Activated CD4-positive, alpha-beta T cell treated with anti-CD3 and anti-CD28 coated beads for 4 hours (primary cell): Measurements from ENCODE around the gene WDR72.
"Not testable (repeated sequence)": the region's sequence is repeated elsewhere in the genome, so short reads cannot be mapped to it uniquely, and the experiment has no call there.

ENCODE experiments used
- DNase-seq, 2 donors: peaks; one replicate each; pipeline ENCODE4 v3.0.0-alpha.2; 2020

WDR72 gene

GRCh38 chr15:53588773-53589172, 170.7 kb downstream of the WDR72 start:
- no peak for DNase-seq

DNA sequence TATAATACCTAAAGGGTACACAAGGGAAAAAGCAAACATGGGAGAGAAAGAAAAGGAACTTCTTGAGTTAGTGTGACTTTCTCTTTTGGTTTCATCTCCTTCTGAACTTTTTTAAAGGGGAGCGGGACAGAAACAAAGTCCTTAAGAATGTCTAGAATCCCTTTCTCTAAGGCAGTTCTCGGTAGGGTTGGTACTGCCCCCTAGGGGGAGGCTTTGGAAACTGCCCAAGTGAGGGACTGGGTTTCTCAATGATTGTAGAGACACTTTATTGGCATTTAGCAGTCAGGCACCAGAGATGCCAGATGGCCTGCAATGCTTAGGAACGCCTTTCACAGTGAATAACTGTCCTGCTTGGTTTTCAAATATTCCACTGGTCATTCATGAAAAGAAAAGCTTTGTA, 172.7 kb downstream of the WDR72 start:
- DNase-seq, result no peak

DNA sequence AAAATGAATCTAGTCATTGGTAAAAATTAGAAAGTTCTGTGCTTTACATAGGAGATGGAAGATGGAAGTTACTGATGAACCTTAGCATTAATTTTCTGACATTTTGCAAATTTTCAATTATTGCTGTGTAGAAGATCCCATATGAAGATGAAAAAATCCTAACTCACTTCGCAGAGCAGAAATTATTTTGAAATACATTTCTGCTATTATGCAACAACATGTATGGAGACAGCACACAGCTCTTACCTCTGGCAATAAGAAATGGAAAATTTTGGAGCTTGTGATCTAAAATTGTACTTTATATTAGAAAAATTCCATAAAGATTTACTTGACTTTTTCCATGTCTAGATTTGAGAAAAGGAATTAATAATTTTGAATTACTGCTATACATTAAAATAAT, 177.9 kb downstream of the WDR72 start:
- no peak for DNase-seq

GRCh38 chr15:53580366-53580765, 179.1 kb downstream of the WDR72 start:
- no peak for DNase-seq

- no peak for DNase-seq
Observed at GRCh38 chr15:53576841-53577240, 182.6 kb downstream of the WDR72 start.

DNA sequence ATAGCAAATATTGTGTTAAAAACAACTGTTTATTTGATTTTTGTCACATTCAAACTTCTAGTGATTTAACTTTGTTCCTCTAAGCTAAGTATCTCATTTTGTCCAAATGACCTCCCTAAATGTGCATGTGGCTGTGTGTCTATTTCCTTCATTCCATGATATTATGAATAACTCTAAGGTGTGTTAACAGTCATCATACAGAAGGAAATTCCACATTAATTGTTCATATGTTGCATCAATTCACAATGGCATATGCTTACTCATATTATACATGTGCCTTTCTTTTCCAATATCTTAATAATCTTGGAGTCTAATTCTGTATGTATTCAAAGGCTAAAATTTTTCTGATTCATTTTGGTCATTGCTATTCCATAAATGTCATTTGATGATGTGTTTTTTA, 186.4 kb downstream of the WDR72 start:
- DNase-seq, result no peak

- no peak for DNase-seq
Observed at GRCh38 chr15:53569751-53570480, 189.5 kb downstream of the WDR72 start.

- no peak for DNase-seq
Observed at GRCh38 chr15:53566912-53567311, 192.6 kb downstream of the WDR72 start.

DNA sequence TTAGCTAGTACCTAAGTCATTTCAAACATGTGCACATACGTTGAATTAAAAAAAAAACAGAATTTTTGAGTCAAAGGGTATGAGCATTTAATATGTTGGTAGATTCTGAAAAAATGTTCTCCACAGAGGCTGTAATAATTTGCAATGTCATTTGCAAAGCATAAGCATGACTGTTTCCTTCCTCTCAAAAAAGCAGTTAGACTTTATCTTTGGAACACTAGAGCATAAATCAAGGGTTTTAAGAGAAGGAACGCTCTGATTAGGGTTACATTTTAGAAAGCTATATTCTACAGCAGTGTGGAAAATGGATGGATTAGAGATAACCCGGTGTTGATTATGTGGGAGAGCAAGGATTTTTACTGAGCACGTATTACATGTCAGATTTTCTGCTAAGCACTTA, 193.7 kb downstream of the WDR72 start:
- no peak for DNase-seq

GRCh38 chr15:53564647-53565046, 194.8 kb downstream of the WDR72 start:
- DNase-seq, result no peak

DNA sequence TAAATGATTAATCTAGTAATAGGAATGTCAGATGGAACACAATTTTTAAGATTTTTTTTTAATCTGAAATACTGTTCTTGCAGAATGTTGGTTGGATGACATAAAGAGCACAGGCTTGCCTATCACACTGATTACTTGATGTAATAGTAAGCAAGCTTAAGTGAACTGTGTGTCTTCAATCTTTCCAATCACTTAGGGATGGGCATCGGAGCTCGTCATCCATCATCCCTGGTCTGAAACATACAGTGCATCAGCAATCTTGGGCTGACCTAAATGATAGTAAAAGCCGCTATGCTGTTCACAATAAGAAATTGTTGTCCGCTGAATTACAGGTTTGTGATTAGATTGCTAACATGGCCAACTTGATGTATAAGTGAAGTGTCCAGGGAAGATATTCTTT, 195.8 kb downstream of the WDR72 start:
- DNase-seq, result no peak

GRCh38 chr15:53559364-53560277, 199.8 kb downstream of the WDR72 start:
- no peak for DNase-seq

DNA sequence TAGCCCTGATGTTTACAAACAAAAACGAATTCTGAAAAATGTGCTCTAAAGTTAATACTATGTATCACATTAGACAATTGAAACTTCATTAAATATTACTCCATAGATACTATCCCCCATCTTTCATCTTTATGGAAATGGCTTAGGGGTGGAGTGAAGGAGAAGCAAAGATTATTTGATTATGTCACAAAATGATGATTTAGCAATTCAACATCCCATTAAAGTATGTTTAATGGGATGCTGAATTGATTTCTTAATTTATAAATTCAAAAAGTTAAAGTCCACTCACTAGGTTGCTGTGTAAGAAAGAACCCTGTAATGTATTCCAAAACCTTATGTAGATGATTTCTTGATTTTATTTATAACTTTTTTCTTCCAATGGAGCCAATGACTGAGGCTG, 201.1 kb downstream of the WDR72 start:
- DNase-seq, result no peak

DNA sequence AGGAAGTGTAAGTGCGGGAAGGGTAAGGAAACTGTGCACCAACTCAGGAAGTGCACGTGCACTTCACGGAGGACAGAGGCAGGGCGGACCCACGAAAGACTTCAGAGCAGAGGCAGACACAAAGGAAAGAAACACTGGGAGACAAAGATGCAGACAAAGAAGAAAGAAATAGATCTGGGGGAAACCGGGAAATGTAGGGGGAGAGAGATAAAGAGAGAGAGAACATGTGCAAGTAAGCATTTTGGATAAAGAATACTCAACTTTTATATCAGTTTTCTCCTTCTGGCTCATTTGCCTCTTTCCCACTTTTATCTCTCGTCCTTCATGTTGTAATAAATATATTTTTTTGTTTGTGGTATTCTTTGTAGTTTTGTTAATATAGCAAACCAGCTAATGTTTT, 204.2 kb downstream of the WDR72 start:
- no peak for DNase-seq

DNA sequence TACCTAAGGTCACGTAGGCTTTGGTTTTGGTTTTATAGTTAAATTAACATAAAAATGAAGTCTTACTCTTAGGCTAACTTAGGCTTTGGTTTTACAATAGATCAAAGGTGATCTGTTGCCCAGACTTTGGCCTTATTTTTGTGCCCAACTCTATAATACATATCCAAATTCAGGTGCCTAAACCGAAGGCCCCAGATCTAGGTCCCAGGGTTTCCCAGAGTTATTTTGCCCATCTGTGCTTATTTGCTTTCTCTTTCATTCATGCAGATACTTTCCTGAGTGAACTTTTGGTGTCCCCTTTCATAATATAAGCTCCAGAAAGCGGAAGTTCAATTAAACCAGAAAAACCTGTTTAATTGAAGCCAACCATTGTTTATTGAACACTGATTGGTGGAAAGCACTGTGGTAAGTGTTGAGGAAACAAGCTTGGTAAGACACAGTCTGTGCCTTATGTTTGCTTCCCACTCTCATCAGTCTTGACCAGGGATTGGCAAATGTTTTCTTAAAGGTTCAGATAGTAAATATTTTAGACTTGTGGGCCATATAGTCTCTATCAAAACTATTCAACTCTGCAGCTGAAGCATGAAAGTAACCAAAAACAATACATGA, 209.7 kb downstream of the WDR72 start:
- no peak for DNase-seq

GRCh38 chr15:53548236-53548635, 211.2 kb downstream of the WDR72 start:
- no peak for DNase-seq

- not testable (repeated sequence) for DNase-seq
Observed at GRCh38 chr15:53540626-53541300, 218.7 kb downstream of the WDR72 start.

DNA sequence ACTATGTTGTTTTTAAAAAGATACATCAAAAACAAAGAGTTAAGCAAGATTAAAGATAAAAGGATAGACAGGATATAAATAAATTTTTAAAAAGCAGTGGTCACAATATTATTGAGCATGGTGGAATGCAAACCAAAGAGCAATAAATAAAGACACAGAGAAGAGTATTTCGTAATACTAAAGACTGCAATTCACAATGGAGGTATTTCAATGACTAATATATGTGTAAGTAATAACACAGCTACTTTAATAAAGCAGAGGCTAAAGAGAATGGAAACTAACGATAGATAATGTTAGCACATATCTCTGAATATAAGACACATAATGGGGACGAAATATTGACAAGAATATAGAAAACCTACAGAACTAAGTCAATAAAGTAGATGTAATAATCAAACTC, 219.6 kb downstream of the WDR72 start:
- no peak for DNase-seq

GRCh38 chr15:53536479-53537120, 222.9 kb downstream of the WDR72 start:
- no peak for DNase-seq

DNA sequence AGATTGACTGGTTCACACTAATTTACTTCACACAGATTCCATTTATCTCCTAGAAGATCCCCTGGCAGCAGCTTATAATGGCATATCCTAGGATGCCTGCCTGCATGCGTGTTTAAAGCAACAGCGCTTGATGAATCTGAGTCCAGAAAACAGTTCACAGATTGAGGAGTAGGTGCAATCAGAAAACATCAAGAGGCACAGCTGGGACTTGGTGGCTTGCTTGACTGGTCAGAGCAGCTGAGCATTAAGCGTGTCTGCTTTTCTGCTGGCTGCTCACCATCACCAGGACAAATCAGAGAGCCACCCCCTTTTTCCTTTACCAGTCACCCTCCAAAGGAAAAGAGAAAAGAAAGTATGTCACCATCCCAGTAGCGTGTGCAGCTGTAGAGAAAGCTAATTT, 223.6 kb downstream of the WDR72 start:
- DNase-seq, result no peak

GRCh38 chr15:53534105-53534839, 225.2 kb downstream of the WDR72 start:
- DNase-seq, result no peak

GRCh38 chr15:53530761-53531160, 228.7 kb downstream of the WDR72 start:
- DNase-seq, result no peak
